ENCODE measurements around the gene SLC13A4.
"Not testable (repeated sequence)": the region's sequence is repeated elsewhere in the genome, so short reads cannot be mapped to it uniquely, and the experiment has no call there.

SLC13A4 gene

GRCh38 chr7:135741905-135742304 lies 13.9 kb upstream of the SLC13A4 start:
- H3K27me3 Mint-ChIP-seq = peaks cover 8% of the 10 kb centered on the region
- H3K9me3 Mint-ChIP-seq = no peaks in the 10 kb centered on the region
- no peak overlapping the region for H3K4me3 Mint-ChIP-seq
- no peaks in the 10 kb centered on the region for H3K36me3 Mint-ChIP-seq (ENCODE audit: low read depth)
- H3K27ac Mint-ChIP-seq = no peak overlapping the region
- no peaks in the 10 kb centered on the region for H3K4me1 Mint-ChIP-seq (ENCODE audit: low read depth)
- DNase-seq = no peak

GRCh38 chr7:135740889-135741288 lies 12.9 kb upstream of the SLC13A4 start:
- Mint-ChIP-seq H3K9me3 (no peaks in the 10 kb centered on the region), H3K27me3 (peaks cover 14% of the 10 kb centered on the region), H3K27ac (no peak overlapping the region), H3K4me1 (ENCODE audit: low read depth) (no peaks in the 10 kb centered on the region), H3K36me3 (ENCODE audit: low read depth) (no peaks in the 10 kb centered on the region), H3K4me3 (no peak overlapping the region)
- DNase-seq = no peak

GRCh38 chr7:135737306-135737647 lies 9.3 kb upstream of the SLC13A4 start:
- H3K36me3 Mint-ChIP-seq (ENCODE audit: low read depth); H3K4me1 Mint-ChIP-seq (ENCODE audit: low read depth); H3K27ac Mint-ChIP-seq; DNase-seq; H3K4me3 Mint-ChIP-seq; H3K9me3 Mint-ChIP-seq: not testable (repeated sequence)
- peaks cover 14% of the 10 kb centered on the region for H3K27me3 Mint-ChIP-seq

- DNase-seq = no peak
- Mint-ChIP-seq H3K9me3 (no peaks in the 10 kb centered on the region), H3K27ac (no peak overlapping the region), H3K27me3 (peaks cover 10% of the 10 kb centered on the region), H3K4me3 (no peak overlapping the region), H3K36me3 (ENCODE audit: low read depth) (no peaks in the 10 kb centered on the region), H3K4me1 (ENCODE audit: low read depth) (no peaks in the 10 kb centered on the region)
Observed at GRCh38 chr7:135736586-135737305, 8.8 kb upstream of the SLC13A4 start.

GRCh38 chr7:135734343-135734689 lies 6.3 kb upstream of the SLC13A4 start:
- DNase-seq = no peak
- Mint-ChIP-seq H3K36me3 (ENCODE audit: low read depth) (no peaks in the 10 kb centered on the region), H3K9me3 (no peaks in the 10 kb centered on the region), H3K4me3 (no peak overlapping the region), H3K4me1 (ENCODE audit: low read depth) (no peaks in the 10 kb centered on the region), H3K27ac (no peak overlapping the region), H3K27me3 (peaks cover 10% of the 10 kb centered on the region)

- H3K27me3 Mint-ChIP-seq = peaks cover 10% of the 10 kb centered on the region
- no peaks in the 10 kb centered on the region for H3K9me3 Mint-ChIP-seq
- no peak for DNase-seq
- no peaks in the 10 kb centered on the region for H3K36me3 Mint-ChIP-seq (ENCODE audit: low read depth)
- H3K4me1 Mint-ChIP-seq (ENCODE audit: low read depth) = no peaks in the 10 kb centered on the region
- H3K4me3 Mint-ChIP-seq = no peak overlapping the region
- no peak overlapping the region for H3K27ac Mint-ChIP-seq
Observed at GRCh38 chr7:135733603-135734342, 5.8 kb upstream of the SLC13A4 start.

- Mint-ChIP-seq H3K4me3 (no peak overlapping the region), H3K27me3 (peaks cover 5% of the 10 kb centered on the region), H3K36me3 (ENCODE audit: low read depth) (no peaks in the 10 kb centered on the region), H3K9me3 (no peaks in the 10 kb centered on the region), H3K27ac (no peak overlapping the region), H3K4me1 (ENCODE audit: low read depth) (no peaks in the 10 kb centered on the region)
- DNase-seq = no peak
Observed at GRCh38 chr7:135731131-135731530, 3.1 kb upstream of the SLC13A4 start.

- H3K4me1 Mint-ChIP-seq (ENCODE audit: low read depth) = no peaks in the 10 kb centered on the region
- DNase-seq = no peak
- no peaks in the 10 kb centered on the region for H3K36me3 Mint-ChIP-seq (ENCODE audit: low read depth)
Observed at GRCh38 chr7:135729230-135729629, 1.2 kb upstream of the SLC13A4 start.

GRCh38 chr7:135726911-135727673 lies 894 bp downstream of the SLC13A4 start:
- DNase-seq = no peak

More at GRCh38 chr7:135729230-135729629, 1.2 kb upstream of the SLC13A4 start:
- H3K27me3 Mint-ChIP-seq = peaks cover 8% of the 10 kb centered on the region
- H3K27ac Mint-ChIP-seq = no peak overlapping the region
- H3K4me3 Mint-ChIP-seq = no peak overlapping the region
- no peaks in the 10 kb centered on the region for H3K9me3 Mint-ChIP-seq

GRCh38 chr7:135726276-135726788 lies 1.7 kb downstream of the SLC13A4 start:
- Mint-ChIP-seq H3K4me1 (ENCODE audit: low read depth) (no peaks in the 10 kb centered on the region), H3K4me3 (no peak overlapping the region), H3K36me3 (ENCODE audit: low read depth) (no peaks in the 10 kb centered on the region), H3K27ac (no peak overlapping the region), H3K27me3 (peaks cover 12% of the 10 kb centered on the region), H3K9me3 (no peaks in the 10 kb centered on the region)
- no peak for DNase-seq

More at GRCh38 chr7:135726911-135727673, 894 bp downstream of the SLC13A4 start:
- no peaks in the 10 kb centered on the region for H3K36me3 Mint-ChIP-seq (ENCODE audit: low read depth)
- peaks cover 7% of the 10 kb centered on the region for H3K27me3 Mint-ChIP-seq
- no peak overlapping the region for H3K27ac Mint-ChIP-seq
- no peaks in the 10 kb centered on the region for H3K9me3 Mint-ChIP-seq
- no peaks in the 10 kb centered on the region for H3K4me1 Mint-ChIP-seq (ENCODE audit: low read depth)
- no peak overlapping the region for H3K4me3 Mint-ChIP-seq

- Mint-ChIP-seq H3K4me3 (no peak overlapping the region), H3K27ac (no peak overlapping the region), H3K27me3 (peaks cover 28% of the 10 kb centered on the region), H3K36me3 (ENCODE audit: low read depth) (no peaks in the 10 kb centered on the region), H3K4me1 (ENCODE audit: low read depth) (no peaks in the 10 kb centered on the region), H3K9me3 (no peaks in the 10 kb centered on the region)
- DNase-seq = no peak
Observed at GRCh38 chr7:135723411-135723810, 4.6 kb downstream of the SLC13A4 start.

- H3K36me3 Mint-ChIP-seq (ENCODE audit: low read depth) = no peaks in the 10 kb centered on the region
- no peak overlapping the region for H3K4me3 Mint-ChIP-seq
- no peak for DNase-seq
- H3K27me3 Mint-ChIP-seq = peaks cover 34% of the 10 kb centered on the region
- no peaks in the 10 kb centered on the region for H3K9me3 Mint-ChIP-seq
- no peak overlapping the region for H3K27ac Mint-ChIP-seq
- H3K4me1 Mint-ChIP-seq (ENCODE audit: low read depth) = no peaks in the 10 kb centered on the region
Observed at GRCh38 chr7:135721198-135721820, 6.7 kb downstream of the SLC13A4 start.

- Mint-ChIP-seq H3K27me3 (peaks cover 30% of the 10 kb centered on the region), H3K36me3 (ENCODE audit: low read depth) (no peaks in the 10 kb centered on the region), H3K4me3 (no peak overlapping the region), H3K4me1 (ENCODE audit: low read depth) (no peaks in the 10 kb centered on the region), H3K9me3 (no peaks in the 10 kb centered on the region), H3K27ac (no peak overlapping the region)
- no peak for DNase-seq
Observed at GRCh38 chr7:135719688-135720087, 8.3 kb downstream of the SLC13A4 start.

- Mint-ChIP-seq H3K4me3 (no peak overlapping the region), H3K9me3 (no peaks in the 10 kb centered on the region), H3K4me1 (ENCODE audit: low read depth) (no peaks in the 10 kb centered on the region), H3K36me3 (ENCODE audit: low read depth) (no peaks in the 10 kb centered on the region), H3K27me3 (peaks cover 28% of the 10 kb centered on the region), H3K27ac (no peak overlapping the region)
- DNase-seq = no peak
Observed at GRCh38 chr7:135718794-135719437, 9.1 kb downstream of the SLC13A4 start.
